ENCODE results near the gene EHD3.

- no peak for TF ChIP-seq CTCF (IDR thresholded peaks at IDR 0.05)
- no peak for TF ChIP-seq POLR2A (IDR thresholded peaks at IDR 0.05)
These were observed 22.8 kb downstream of the EHD3 start for GRCh38 chr2:31256611-31257382.

Measured in Peyer's patch (tissue), 4 donors.